Breast epithelium (tissue), 3 donors: Measurements from ENCODE around the gene MYLIP.

Source experiments
- CTCF ChIP-seq, 3 donors: fragments of 450-650 bp; IDR thresholded peaks; one replicate each; pipeline ENCODE4 v1.5.1; 2016 to 2017; ENCODE audit warnings: antibody characterized with exemption in 3 of 3, mild to moderate bottlenecking in 3 of 3, moderate library complexity in 3 of 3
- POLR2A ChIP-seq: fragments of 450-650 bp; IDR thresholded peaks from one replicate; pipeline ENCODE4 v1.6.1; 2016; ENCODE audit warnings: antibody characterized with exemption, mild to moderate bottlenecking, moderate library complexity

GRCh38 chr6:16153211-16153820 lies 24.4 kb downstream of the MYLIP start:
- TF ChIP-seq CTCF (IDR thresholded peaks at IDR 0.05) (no peak), POLR2A (no peak)
